ENCODE data around the gene DMAC2L. TPM values are rescaled to one million over a fixed set of nuclear protein-coding genes. Genes with fewer than 3 reads are reported as not detected.
A peak's percentile ranks its signal among the peaks of the same experiment; 100 is the strongest.

DMAC2L gene
- polyA plus RNA-seq, 1 of the 3 experiments (the other 2 are of a cell fraction), result 20.3 TPM

GRCh38 chr14:50342221-50343078 lies 30.3 kb downstream of the DMAC2L start (continued):
- TF ChIP-seq CHD2 (IDR thresholded peaks at IDR 0.05; ENCODE audit: low read length, partially characterized antibody) (peak; percentile 45), RFX5 (IDR thresholded peaks at IDR 0.05; ENCODE audit: low read length) (no peak), SIN3A (IDR thresholded peaks at IDR 0.05; ENCODE audit: borderline replicate concordance, low read depth, low read length) (peak; percentile 51; the same call in 1 of the 2 replicates), RXRA (IDR thresholded peaks at IDR 0.05; ENCODE audit: borderline replicate concordance, low read depth) (no peak), MXI1 (IDR thresholded peaks at IDR 0.05; ENCODE audit: low read depth, low read length) (peak; percentile 65; the same call in 1 of the 2 replicates)

- Histone ChIP-seq H3K9me2 (no peaks in the 10 kb centered on the region), H2AFZ (ENCODE audit: low read depth) (no peak overlapping the region), H3K27ac (ENCODE audit: low read depth in 2 of 2, low read length in 1 of 2) (no peak overlapping the region), H3K79me2 (ENCODE audit: insufficient read depth) (no peaks in the 10 kb centered on the region), H3K4me1 (ENCODE audit: control insufficient read depth in 1 of 2, insufficient read depth in 2 of 2, low read depth in 1 of 2, low read length in 1 of 2) (peaks cover 16 to 20% of the 10 kb centered on the region in 2 experiments), H4K20me1 (ENCODE audit: insufficient read depth) (no peaks in the 10 kb centered on the region), H3K36me3 (replicated peaks in 1 of 2; ENCODE audit: control insufficient read depth in 1 of 2, insufficient read depth in 2 of 2, low read length in 1 of 2) (no peaks in the 10 kb centered on the region), H3K4me2 (no peak overlapping the region), H3K9ac (no peak overlapping the region), H3F3A (replicated peaks; ENCODE audit: insufficient read depth) (peaks cover 4% of the 10 kb centered on the region), H3K4me3 (ENCODE audit: low read depth in 2 of 2, low read length in 1 of 2) (no peak overlapping the region), H3K27me3 (ENCODE audit: insufficient read depth) (no peaks in the 10 kb centered on the region), H3K9me3 (no peaks in the 10 kb centered on the region)
- WGBS (ENCODE audit: low lambda C conversion rate), result 90% methylated on average over 1 of the region's 1 CpG
- CTCF ChIA-PET, result interaction anchor here (0.8 to 6.9 kb wide), 14 partner anchors 16 to 390 kb away, joined by 3 to 65 read pairs (median 4); no protein-coding TSS in a partner anchor
- no peak for TF ChIP-seq ZBTB33 (IDR thresholded peaks at IDR 0.05; ENCODE audit: borderline replicate concordance, low read depth)
- TF ChIP-seq IRF3 (IDR thresholded peaks at IDR 0.05; ENCODE audit: low read depth, low read length), result no peak
- TF ChIP-seq MXI1 (IDR thresholded peaks at IDR 0.05; ENCODE audit: low read depth, low read length), result no peak
- DNase-seq, result no peak
- POLR2A ChIA-PET, result interaction anchor here (1.1 kb wide), 1 partner anchor 188 kb away, joined by 6 read pairs; no protein-coding TSS in a partner anchor
These were observed 31.3 kb downstream of the DMAC2L start for GRCh38 chr14:50343434-50343833.

- H3K27ac ChIP-seq (ENCODE audit: low read depth in 2 of 2, low read length in 1 of 2), result no peak overlapping the region
- peaks cover 4% of the 10 kb centered on the region for H3F3A ChIP-seq (replicated peaks; ENCODE audit: insufficient read depth)
- no peaks in the 10 kb centered on the region for H3K9me2 ChIP-seq
- H3K4me2 ChIP-seq, result no peak overlapping the region
- H3K9me3 ChIP-seq, result no peaks in the 10 kb centered on the region
- peaks cover 16 to 20% of the 10 kb centered on the region in 2 experiments for H3K4me1 ChIP-seq (ENCODE audit: control insufficient read depth in 1 of 2, insufficient read depth in 2 of 2, low read depth in 1 of 2, low read length in 1 of 2)
- H3K27me3 ChIP-seq (ENCODE audit: insufficient read depth), result no peaks in the 10 kb centered on the region
- no peak overlapping the region for H3K4me3 ChIP-seq (ENCODE audit: low read depth in 2 of 2, low read length in 1 of 2)
- no peaks in the 10 kb centered on the region for H3K36me3 ChIP-seq (replicated peaks in 1 of 2; ENCODE audit: control insufficient read depth in 1 of 2, insufficient read depth in 2 of 2, low read length in 1 of 2)
- POLR2A ChIA-PET, result no interaction called here
- no peak for DNase-seq
- CTCF ChIA-PET, result interaction anchor here (0.9 to 6.9 kb wide), 4 partner anchors 8 to 188 kb away, joined by 3 to 65 read pairs (median 6); partner anchors contain the start of gene MAP4K5
- H2AFZ ChIP-seq (ENCODE audit: low read depth), result no peak overlapping the region
- H3K9ac ChIP-seq, result no peak overlapping the region
- 97% methylated on average over 2 of the region's 7 CpGs for WGBS (ENCODE audit: low lambda C conversion rate)
- H3K79me2 ChIP-seq (ENCODE audit: insufficient read depth), result no peaks in the 10 kb centered on the region
- H4K20me1 ChIP-seq (ENCODE audit: insufficient read depth), result no peaks in the 10 kb centered on the region
- TF ChIP-seq EZH2phosphoT487 (IDR thresholded peaks at IDR 0.05; ENCODE audit: borderline replicate concordance, low read depth) (no peak), USF2 (IDR thresholded peaks at IDR 0.05; ENCODE audit: borderline replicate concordance, low read depth, low read length) (no peak), MAX (IDR thresholded peaks at IDR 0.05; ENCODE audit: low read depth) (no peak), REST (IDR thresholded peaks at IDR 0.05; ENCODE audit: low read depth, low read length) (no peak), POLR2AphosphoS5 (IDR thresholded peaks at IDR 0.05; ENCODE audit: low read depth, low read length) (no peak), TEAD4 (IDR thresholded peaks at IDR 0.05; ENCODE audit: borderline replicate concordance, insufficient read depth) (no peak), RFX5 (IDR thresholded peaks at IDR 0.05; ENCODE audit: low read length) (no peak)
These were observed 32.1 kb downstream of the DMAC2L start for GRCh38 chr14:50344116-50344775.

Measured in SK-N-SH (cell line).